Gastroesophageal sphincter (tissue), 3 donors: ENCODE data around the gene OR2B6.

ENCODE experiments used
- EP300 ChIP-seq: sonication (generic); formaldehyde crosslinking; IDR thresholded peaks from one replicate; pipeline ENCODE4 v1.6.1; 2017; ENCODE audit warnings: antibody characterized with exemption, mild to moderate bottlenecking
- POLR2A ChIP-seq, 2 donors: fragments of 450-650 bp; IDR thresholded peaks; one replicate each; pipeline ENCODE4 v1.6.1; 2017; ENCODE audit warnings: antibody characterized with exemption in 2 of 2, mild to moderate bottlenecking in 2 of 2, moderate library complexity in 1 of 2
- TF ChIP-seq, protein P1 (sequence below), 4 experiments: fragments of 200-600 bp in 2 of 4; fragments of 450-650 bp in 2 of 4; sonication (generic) in 1 of 4; IDR thresholded peaks; one replicate each; pipeline ENCODE4 v1.5.1; 2017 to 2019; ENCODE audit warnings: antibody characterized with exemption in 4 of 4, mild to moderate bottlenecking in 2 of 4, moderate library complexity in 2 of 4

DNA sequence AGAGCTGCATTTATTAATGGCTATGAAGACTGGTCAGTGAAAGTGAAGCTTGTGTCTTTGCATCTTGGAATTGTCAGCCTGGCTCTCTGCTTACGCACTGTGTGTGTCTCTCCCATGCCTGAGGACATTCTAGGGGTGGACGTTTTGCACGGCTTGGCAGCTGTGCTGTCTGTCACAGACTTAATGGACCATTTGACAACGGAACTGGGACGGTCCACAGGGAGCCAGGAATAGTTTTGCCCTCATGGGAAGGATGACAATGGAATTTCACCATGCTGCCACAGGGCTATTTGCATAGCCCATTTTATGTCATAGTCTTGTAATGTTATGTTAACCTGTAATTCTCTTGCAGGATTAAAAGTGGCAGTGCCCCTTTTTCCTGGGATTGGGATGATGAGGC is 44.7 kb downstream of the OR2B6 start:
- TF ChIP-seq, protein P1, sequence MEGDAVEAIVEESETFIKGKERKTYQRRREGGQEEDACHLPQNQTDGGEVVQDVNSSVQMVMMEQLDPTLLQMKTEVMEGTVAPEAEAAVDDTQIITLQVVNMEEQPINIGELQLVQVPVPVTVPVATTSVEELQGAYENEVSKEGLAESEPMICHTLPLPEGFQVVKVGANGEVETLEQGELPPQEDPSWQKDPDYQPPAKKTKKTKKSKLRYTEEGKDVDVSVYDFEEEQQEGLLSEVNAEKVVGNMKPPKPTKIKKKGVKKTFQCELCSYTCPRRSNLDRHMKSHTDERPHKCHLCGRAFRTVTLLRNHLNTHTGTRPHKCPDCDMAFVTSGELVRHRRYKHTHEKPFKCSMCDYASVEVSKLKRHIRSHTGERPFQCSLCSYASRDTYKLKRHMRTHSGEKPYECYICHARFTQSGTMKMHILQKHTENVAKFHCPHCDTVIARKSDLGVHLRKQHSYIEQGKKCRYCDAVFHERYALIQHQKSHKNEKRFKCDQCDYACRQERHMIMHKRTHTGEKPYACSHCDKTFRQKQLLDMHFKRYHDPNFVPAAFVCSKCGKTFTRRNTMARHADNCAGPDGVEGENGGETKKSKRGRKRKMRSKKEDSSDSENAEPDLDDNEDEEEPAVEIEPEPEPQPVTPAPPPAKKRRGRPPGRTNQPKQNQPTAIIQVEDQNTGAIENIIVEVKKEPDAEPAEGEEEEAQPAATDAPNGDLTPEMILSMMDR (IDR thresholded peaks at IDR 0.05): no peak
- TF ChIP-seq POLR2A (IDR thresholded peaks at IDR 0.05) (no peak), EP300 (no peak)
